SKM-1 (cell line): Measurements from ENCODE around the gene QKI.
A peak's percentile ranks its signal among the peaks of the same experiment; 100 is the strongest.
"Not testable (repeated sequence)": the region's sequence is repeated elsewhere in the genome, so short reads cannot be mapped to it uniquely, and the experiment has no call there.

Source experiments
- DNase-seq: peaks from one replicate; lab custom pipeline; 2025; ENCODE audit not compliant: unreplicated experiment; lab: John Stamatoyannopoulos, UW

The QKI gene

GRCh38 chr6:163413345-163414116, 987 bp upstream of the QKI start:
- DNase-seq = peak; percentile 59

GRCh38 chr6:163414946-163415619, 565 bp downstream of the QKI start:
- DNase-seq = no peak

- peak; percentile 48 for DNase-seq
Measured at GRCh38 chr6:163415620-163416556, 1.4 kb downstream of the QKI start.

GRCh38 chr6:163416557-163417253, 2.2 kb downstream of the QKI start:
- DNase-seq = peak; percentile 44

GRCh38 chr6:163417595-163417994, 3.1 kb downstream of the QKI start:
- no peak for DNase-seq

GRCh38 chr6:163418311-163419029, 4.0 kb downstream of the QKI start:
- DNase-seq = no peak

- DNase-seq = no peak
Measured at GRCh38 chr6:163419413-163420288, 5.1 kb downstream of the QKI start.

- no peak for DNase-seq
Measured at GRCh38 chr6:163420289-163420614, 5.7 kb downstream of the QKI start.

GRCh38 chr6:163422550-163422949, 8.0 kb downstream of the QKI start:
- DNase-seq = no peak

GRCh38 chr6:163423696-163424095, 9.2 kb downstream of the QKI start:
- DNase-seq = no peak

- DNase-seq = no peak
Measured at GRCh38 chr6:163427498-163428254, 13.2 kb downstream of the QKI start.

- DNase-seq = no peak
Measured at GRCh38 chr6:163428373-163428772, 13.9 kb downstream of the QKI start.

GRCh38 chr6:163429858-163430448, 15.4 kb downstream of the QKI start:
- DNase-seq = no peak

GRCh38 chr6:163432300-163432699, 17.8 kb downstream of the QKI start:
- DNase-seq = no peak

- not testable (repeated sequence) for DNase-seq
Measured at GRCh38 chr6:163433486-163433885, 19.0 kb downstream of the QKI start.

- DNase-seq = no peak
Measured at GRCh38 chr6:163435023-163435422, 20.5 kb downstream of the QKI start.

- DNase-seq = no peak
Measured at GRCh38 chr6:163436843-163437242, 22.3 kb downstream of the QKI start.

GRCh38 chr6:163437466-163437865, 22.9 kb downstream of the QKI start:
- no peak for DNase-seq
